Activated CD4-positive, CD25-positive, alpha-beta regulatory T cell treated with anti-CD3 and anti-CD28 coated beads, Interleukin-2, amount 50 U/mL, for 24 hours (primary cell): ENCODE data around the gene ADORA1.

Experiments
- ATAC-seq, 2 donors: fragments of 150-1000 bp; cut with Tn5 transposase; one replicate each; pipeline ENCODE4 v1.10.0; 2021; ENCODE audit warnings: mild to moderate bottlenecking in 1 of 2, moderate library complexity in 1 of 2

The ADORA1 gene

GRCh38 chr1:203189951-203190352 is 62.4 kb downstream of the ADORA1 start:
- no peak for ATAC-seq

DNA sequence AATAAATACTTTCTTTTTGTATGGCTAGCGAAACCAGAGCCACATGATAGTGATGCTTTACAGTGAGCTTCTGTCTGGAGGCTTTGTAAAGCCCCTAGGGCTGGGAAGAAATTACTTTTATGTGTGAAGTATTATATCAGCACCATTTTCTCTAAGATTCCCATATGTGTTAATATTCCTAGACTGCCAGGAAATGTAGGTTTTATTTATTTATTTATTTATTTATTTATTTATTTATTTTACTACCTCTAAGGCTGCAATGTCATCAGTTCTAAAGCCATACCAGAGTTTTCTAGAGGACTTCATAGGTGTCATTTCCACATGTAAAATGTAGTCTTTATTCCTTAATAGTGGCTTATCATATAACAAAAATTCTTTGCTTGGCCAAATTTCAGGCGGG is 63.4 kb downstream of the ADORA1 start:
- no peak for ATAC-seq

DNA sequence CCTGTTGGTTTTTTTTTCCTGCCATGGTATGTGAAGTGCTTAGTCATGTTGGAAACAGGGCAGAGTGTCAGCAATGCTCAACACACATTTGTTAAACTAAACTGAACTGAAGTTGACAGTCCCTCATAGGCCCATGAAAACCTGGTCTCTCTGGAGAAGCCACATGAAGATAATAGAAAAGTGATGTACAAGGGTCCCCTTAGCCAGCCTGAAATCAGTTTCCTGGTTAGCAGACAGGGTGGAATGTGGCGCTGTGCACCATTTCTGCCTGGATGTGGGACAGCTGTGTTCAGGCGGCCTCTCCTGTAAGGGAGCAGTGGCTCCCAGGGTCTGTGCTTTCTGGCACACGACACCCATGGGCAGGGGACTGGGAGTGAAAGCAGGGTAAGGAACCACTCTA is 68.8 kb downstream of the ADORA1 start:
- no peak for ATAC-seq

- no peak for ATAC-seq
Measured at GRCh38 chr1:203197625-203198024, 70.1 kb downstream of the ADORA1 start.

GRCh38 chr1:203199002-203199401 is 71.5 kb downstream of the ADORA1 start:
- no peak for ATAC-seq

GRCh38 chr1:203199481-203199815 is 71.9 kb downstream of the ADORA1 start:
- ATAC-seq = no peak

- ATAC-seq = no peak
Measured at GRCh38 chr1:203199816-203200571, 72.5 kb downstream of the ADORA1 start.

GRCh38 chr1:203200916-203201315 is 73.4 kb downstream of the ADORA1 start:
- ATAC-seq = no peak

DNA sequence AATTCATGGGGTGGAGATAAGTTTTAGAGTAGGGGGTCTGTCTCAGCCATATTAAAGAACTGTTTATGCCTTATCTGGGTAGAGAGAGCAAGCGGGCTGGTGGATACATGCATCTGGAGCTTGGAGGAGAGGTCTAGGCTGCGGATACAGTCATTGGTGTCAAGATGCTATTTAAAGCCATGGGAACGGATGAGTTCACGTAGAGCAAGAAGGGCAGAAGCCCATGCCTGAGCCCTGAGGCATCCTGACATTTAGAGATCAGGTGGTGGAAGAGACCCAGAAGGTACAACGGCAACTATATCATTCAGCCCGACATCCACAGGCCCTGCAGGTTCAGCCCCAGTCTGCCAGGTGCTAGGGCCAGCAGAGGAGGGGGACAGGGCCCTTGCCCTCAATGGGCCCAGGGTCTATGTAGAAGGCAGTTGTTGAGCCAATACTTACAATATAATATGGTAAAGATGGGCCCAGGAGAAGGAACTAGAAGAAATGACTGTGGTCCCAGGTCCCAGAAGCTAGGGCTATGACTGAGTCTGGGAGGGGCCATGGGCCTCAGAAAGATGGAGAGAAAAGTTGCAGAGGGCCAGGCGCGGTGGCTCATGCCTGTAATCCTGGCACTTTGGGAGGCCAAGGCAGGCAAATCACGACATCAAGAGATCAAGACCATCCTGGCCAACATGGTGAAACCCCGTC is 74.1 kb downstream of the ADORA1 start:
- ATAC-seq = no peak

- no peak for ATAC-seq
Measured at GRCh38 chr1:203202431-203203245, 75.1 kb downstream of the ADORA1 start.

- no peak for ATAC-seq
Measured at GRCh38 chr1:203204756-203205155, 77.2 kb downstream of the ADORA1 start.

DNA sequence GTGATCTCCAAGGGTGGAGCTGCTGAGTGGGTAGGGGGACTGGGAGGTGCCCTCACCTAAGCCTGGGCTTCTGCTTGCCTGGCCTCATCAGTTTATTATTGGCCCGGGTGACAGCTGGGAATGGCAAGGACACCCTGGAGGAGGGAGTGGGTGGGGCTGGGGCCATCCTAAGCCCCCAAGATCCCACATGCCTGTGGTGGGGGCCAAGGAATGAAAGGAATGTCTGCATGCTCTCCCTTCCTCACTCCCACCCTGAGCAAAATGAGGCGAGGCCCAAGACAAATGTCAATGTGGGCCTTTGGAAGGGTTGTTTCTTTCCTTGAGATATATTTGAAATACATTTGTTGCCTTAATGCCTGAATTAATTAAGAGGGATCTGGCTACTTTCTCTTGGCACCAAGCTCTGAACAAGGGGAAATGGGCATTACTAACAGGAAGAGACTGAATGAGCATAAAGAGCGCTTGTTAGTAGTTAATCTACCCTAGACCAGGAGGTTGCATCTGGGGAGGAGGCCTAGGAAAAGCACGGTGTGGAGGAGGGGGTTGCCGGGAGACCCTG is 78.7 kb downstream of the ADORA1 start:
- ATAC-seq = no peak

GRCh38 chr1:203207751-203208150 is 80.2 kb downstream of the ADORA1 start:
- no peak for ATAC-seq

- no peak for ATAC-seq
Measured at GRCh38 chr1:203208181-203208580, 80.7 kb downstream of the ADORA1 start.

GRCh38 chr1:203210350-203210749 is 82.8 kb downstream of the ADORA1 start:
- ATAC-seq = no peak

DNA sequence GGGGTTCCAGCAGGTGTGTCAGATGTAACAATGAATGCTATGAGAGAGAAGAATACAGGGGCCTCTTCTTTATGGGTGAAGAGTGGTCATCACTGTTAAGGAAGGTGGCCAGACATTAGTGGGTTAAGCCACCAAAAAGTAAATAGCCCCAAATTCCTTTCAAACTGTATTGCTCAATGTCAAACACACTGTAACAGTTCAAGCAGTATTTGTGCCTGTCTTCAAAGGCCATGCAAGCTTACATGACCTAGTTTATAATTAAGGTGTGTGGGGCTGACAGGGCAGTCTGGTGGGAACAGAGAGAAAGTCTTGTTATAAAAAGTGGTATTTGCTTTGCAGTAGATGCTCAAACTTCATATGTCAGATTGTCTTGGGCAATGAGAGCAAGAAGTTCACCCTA is 83.5 kb downstream of the ADORA1 start:
- ATAC-seq = no peak

DNA sequence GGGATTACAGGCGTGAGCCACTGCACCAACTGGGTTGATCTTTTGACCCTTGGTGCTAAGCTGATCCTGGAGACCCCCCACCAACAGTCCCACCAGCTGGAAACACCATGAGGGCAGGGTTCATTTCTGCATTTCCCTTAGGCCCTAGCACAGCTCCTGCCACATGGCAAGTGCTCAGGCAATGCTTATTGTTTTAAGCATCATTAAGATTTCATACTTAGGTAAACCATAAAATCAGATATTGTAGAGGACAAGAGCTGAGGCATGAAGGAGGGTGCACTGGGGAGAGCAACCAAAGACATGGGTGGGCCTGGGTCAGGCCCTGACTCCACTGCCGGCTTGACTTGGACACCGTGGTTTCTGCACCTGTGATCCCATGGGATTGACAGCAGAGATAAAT is 84.3 kb downstream of the ADORA1 start:
- no peak for ATAC-seq

GRCh38 chr1:203213126-203213525 is 85.6 kb downstream of the ADORA1 start:
- no peak for ATAC-seq

GRCh38 chr1:203214871-203215270 is 87.3 kb downstream of the ADORA1 start:
- no peak for ATAC-seq

DNA sequence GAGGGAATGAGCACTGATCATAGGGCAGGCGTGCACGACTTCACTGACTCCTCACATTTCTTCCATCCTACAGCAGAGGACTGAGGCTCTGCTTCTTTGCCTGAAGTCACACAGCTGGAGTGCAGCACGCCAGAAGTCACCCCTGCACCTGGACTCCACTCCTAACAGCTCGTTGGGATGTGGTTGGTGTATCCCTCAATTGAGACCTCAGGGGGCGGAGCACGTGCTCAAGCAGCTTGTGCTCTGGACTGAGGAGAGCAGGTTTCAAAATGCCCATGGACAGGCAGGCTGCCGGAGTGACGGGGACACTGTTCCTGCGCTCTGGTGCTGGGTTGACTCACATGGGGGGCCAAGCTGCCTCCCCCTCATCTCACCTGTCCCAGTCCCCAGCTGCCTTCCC is 88.0 kb downstream of the ADORA1 start:
- no peak for ATAC-seq

- peak in 1 of 2 donors; percentile 43 for ATAC-seq
Measured at GRCh38 chr1:203216274-203217138, 89.0 kb downstream of the ADORA1 start.
